ENCODE data around the gene ANTXR2.

The ANTXR2 gene

DNA sequence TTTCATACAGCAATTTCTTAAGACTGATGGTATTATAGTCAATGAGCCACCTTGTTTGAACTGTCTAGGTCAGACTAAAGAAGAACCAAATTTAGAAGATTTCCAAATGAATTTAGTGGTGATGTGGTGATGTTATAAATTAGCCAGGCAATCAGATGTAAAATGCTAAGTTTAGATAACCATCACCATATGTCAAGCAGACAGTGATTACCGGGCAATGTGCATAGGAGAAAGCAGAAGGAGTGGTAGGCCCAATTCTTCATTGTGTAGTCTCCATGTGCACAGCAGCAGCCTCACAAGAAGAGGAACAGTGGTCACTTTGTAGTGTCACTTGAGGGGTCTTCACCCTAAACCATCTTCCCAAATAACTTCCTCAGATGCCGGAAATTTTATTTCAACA, 198.8 kb downstream of the ANTXR2 start:
- TF ChIP-seq, protein P1, sequence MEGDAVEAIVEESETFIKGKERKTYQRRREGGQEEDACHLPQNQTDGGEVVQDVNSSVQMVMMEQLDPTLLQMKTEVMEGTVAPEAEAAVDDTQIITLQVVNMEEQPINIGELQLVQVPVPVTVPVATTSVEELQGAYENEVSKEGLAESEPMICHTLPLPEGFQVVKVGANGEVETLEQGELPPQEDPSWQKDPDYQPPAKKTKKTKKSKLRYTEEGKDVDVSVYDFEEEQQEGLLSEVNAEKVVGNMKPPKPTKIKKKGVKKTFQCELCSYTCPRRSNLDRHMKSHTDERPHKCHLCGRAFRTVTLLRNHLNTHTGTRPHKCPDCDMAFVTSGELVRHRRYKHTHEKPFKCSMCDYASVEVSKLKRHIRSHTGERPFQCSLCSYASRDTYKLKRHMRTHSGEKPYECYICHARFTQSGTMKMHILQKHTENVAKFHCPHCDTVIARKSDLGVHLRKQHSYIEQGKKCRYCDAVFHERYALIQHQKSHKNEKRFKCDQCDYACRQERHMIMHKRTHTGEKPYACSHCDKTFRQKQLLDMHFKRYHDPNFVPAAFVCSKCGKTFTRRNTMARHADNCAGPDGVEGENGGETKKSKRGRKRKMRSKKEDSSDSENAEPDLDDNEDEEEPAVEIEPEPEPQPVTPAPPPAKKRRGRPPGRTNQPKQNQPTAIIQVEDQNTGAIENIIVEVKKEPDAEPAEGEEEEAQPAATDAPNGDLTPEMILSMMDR (IDR thresholded peaks at IDR 0.05), result no peak

DNA sequence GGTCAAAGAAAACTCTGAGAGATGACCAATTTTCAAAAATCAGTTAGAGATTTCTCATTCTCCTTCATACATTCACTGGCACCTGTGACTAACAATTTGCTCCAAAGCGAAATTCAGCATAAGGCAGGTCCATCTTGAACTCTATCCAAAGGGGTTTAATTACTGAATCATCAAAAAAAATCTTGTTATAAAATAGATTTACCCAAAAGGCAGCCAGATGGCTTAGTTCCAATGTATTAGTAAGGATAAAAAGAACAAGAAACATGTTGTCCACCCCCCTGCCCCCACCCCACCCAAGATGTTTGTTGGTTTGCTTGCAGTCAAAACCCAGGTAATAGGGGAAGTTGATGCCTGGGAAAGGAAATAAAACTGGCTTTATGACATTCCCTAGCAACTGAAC, 200.3 kb downstream of the ANTXR2 start:
- TF ChIP-seq, protein P1 (IDR thresholded peaks at IDR 0.05), result no peak

DNA sequence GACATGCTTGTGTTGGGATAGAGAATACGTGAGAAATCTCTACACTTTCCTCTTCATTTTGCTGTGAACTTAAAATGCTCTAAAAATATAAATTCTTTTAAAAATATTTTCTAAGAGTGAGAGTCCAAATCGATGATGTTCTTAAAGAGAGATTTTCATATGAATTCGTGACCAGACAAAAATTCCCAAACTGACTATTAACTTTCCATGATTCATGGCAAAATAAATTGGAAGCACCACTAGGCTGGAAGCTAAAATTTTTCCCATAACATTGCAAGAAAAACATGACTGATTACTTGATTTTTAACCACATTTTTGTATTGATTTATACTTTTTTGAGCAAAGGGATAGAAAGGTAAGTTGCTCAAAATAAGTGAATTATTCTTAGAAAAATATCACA, 201.1 kb downstream of the ANTXR2 start:
- TF ChIP-seq, protein P1 (IDR thresholded peaks at IDR 0.05), result no peak

DNA sequence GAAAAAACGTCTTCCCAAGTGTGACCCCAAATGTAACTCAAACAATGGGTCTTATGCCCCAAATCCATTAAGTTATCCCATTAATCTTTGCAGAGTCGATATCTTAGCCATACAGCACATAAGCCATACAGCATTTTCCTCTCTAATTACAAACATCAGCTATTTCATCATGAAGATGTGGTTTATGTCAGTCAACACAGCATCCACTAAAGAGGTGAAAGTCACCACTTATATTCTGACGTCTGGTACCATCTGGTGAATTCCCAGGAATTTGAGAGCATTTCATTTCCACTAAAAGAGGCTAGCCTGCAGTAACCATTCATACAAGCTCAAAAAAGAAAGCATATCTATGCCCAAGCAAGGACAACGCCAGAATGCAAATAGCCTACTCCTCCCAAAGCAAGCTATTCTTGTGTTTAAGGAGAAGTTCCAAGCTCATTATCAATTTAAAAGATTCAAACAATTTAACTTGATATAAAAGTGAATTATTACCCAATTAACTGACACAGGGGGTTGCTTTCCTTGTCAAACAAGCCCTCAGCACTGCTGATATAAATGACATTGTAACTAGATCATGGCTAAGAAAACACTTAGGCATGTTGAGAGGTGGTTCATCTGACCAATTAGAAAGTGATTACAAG, 203.3 kb downstream of the ANTXR2 start:
- TF ChIP-seq, protein P1 (IDR thresholded peaks at IDR 0.05), result no peak

DNA sequence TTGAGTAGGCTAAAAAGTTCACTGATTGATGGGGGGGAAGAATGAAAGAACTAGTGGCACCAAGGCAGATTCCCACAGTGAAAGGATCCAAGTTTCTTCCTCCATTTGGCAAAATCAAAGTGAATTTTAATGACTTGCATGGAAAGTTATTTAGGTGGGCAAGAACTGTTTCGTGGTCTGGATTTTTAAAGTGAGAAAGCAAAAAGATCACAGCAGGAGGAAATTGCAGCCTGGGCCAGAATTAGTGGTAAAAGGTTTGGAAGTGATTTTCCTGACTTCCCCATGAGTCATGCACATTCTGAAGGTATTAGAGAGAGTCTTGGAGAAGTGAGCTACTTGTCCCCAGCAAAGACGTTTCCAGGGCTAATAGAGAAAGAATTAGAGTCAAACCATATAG, 207.8 kb downstream of the ANTXR2 start:
- TF ChIP-seq, protein P1 (IDR thresholded peaks at IDR 0.05), result no peak

DNA sequence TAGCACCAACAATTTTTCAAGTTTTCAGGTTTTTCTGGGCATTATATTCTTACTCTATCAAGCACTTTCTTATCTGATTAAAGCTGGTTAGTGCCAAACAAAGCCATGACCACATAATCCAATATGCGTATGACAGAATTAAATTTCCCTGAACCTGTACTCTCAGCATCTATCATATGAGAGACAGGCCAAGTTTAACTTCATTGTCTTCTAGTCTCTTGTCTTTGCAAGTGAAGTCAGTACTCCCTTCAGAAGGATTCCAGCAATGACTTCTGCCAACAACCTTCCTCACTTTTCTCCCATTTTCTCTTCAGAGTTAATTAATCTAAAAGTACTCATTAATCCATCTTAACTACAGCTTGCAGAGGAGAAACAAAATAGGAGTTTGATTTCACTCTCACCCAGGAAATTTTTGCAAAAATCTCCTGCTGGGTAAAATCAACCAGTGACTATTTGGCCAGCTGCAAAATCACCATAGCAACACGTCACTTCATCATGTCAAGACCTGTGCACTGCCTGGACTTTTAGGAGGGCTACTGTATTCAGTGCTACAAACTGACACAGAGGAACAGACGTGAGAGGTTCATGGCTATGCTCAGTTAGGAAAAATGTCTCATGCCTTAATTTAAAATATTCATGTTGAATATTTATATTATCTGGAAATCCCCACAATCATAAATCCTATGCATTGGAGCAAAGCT, 208.4 kb downstream of the ANTXR2 start:
- TF ChIP-seq, protein P1 (IDR thresholded peaks at IDR 0.05), result no peak

DNA sequence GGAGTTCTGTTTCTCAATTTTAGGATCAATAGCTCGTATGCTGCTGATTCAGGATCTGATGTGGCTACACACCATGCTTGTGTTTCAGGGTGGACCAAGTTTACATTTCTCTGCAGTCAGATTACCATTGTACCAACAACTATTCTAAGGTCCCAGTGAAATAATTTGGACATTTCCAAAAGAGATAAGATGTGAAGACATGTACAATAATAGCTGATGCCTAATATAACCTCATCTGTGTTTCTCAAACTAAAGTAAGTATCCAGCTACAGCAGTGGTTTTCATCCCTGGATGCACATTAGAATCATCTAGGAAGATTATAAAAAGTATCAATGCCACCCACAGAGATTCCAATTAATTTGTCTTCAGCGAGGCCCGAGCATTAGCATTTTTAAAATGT, 209.7 kb downstream of the ANTXR2 start:
- TF ChIP-seq, protein P1 (IDR thresholded peaks at IDR 0.05), result no peak

All from LNCAP (cell line).